ENCODE measurements around the gene SNIP1.
"Not testable (repeated sequence)": the region's sequence is repeated elsewhere in the genome, so short reads cannot be mapped to it uniquely, and the experiment has no call there.

Gene SNIP1

DNA sequence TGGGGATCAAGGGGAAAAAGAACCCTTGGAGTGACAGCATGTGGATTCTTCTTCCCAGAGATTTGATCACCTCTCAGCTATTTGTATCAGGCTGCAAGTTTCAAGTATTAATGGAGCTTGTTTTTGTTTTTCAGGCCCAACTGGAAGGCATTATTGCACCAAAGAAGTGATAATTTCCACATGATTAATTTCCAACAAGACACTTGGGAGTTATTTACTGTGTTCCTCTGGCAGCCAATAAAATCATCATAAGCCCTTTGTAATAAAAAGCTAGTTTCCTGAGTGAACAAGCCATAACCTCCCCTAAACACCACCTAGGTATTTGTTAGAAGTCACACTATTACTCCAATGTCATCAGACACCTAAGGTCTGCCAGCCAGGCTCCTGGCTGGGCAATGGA is 10.8 kb upstream of the SNIP1 start:
- H3K4me3 ChIP-seq (ENCODE audit: low read length) = no peak overlapping the region
- TF ChIP-seq, protein P1, sequence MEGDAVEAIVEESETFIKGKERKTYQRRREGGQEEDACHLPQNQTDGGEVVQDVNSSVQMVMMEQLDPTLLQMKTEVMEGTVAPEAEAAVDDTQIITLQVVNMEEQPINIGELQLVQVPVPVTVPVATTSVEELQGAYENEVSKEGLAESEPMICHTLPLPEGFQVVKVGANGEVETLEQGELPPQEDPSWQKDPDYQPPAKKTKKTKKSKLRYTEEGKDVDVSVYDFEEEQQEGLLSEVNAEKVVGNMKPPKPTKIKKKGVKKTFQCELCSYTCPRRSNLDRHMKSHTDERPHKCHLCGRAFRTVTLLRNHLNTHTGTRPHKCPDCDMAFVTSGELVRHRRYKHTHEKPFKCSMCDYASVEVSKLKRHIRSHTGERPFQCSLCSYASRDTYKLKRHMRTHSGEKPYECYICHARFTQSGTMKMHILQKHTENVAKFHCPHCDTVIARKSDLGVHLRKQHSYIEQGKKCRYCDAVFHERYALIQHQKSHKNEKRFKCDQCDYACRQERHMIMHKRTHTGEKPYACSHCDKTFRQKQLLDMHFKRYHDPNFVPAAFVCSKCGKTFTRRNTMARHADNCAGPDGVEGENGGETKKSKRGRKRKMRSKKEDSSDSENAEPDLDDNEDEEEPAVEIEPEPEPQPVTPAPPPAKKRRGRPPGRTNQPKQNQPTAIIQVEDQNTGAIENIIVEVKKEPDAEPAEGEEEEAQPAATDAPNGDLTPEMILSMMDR (conservative IDR thresholded peaks at IDR 0.05; ENCODE audit: low read depth, low read length) = no peak
- DNase-seq (ENCODE audit: low read depth) = no peak

DNA sequence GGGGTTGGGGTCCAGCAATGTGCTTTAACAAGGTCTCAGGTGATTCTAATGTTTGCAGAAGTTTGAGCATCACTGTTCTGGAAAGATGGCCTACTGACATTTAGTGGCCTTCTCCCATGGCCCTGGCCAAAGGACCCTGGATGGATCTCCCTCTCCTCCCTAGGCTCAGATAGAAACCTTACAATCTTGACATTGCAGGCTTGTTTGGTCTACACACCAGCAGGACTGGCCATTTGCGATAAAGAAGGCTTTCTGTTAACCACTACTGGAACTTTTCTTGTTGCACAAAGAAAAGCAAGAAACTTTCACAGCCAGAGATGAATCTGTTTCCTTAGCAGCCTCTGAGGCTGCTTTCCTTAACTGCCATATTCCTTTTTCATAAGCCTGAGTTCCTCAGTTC is 8.9 kb upstream of the SNIP1 start:
- TF ChIP-seq, protein P1 (conservative IDR thresholded peaks at IDR 0.05; ENCODE audit: low read depth, low read length) = no peak
- H3K4me3 ChIP-seq (ENCODE audit: low read length) = no peak overlapping the region
- DNase-seq (ENCODE audit: low read depth) = no peak

DNA sequence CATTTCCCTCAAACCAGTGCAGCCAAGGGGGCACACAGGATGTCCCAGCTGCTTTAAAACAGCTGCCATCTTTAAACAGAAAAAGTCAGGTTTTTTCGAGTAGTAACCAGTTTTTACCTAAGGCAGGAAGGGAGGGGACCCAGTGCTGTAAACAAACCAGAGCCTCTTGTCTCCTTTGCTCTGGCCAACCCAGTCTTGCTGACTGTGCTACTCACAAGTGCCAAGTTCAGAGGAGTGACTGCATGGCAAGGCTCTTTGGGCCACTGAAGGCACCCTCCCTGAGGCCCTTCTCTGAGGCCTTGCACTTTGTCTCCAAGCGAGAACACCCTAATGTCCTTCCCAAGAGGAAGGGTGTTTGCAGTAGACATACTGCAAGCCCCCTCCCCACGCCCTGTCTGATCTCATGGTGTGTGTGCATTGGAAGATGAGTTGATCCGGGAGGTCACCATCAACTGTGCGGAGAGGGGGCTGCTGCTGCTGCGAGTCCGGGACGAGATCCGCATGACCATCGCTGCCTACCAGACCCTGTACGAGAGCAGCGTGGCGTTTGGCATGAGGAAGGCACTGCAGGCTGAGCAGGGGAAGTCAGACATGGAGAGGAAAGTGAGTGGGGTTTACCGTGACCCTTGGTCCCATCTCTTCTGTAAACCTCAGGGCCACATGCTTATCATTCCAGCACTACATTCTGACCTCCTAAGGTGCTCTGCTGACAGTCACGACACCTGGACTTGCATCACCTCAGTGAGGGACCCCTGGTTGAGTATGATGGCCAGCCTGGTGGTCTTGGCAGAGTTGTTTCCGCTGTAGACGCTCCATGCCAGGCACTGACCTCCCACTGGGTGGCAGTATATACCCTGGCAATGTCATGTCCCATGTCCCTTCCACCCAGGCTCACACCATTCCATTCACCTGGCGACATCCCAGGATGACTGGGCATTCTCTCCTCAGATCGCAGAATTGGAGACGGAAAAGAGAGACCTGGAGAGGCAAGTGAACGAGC is 7.3 kb upstream of the SNIP1 start:
- H3K4me3 ChIP-seq (ENCODE audit: low read length) = no peak overlapping the region
- TF ChIP-seq, protein P1 (conservative IDR thresholded peaks at IDR 0.05; ENCODE audit: low read depth, low read length) = peak; percentile 57
- DNase-seq (ENCODE audit: low read depth) = no peak

DNA sequence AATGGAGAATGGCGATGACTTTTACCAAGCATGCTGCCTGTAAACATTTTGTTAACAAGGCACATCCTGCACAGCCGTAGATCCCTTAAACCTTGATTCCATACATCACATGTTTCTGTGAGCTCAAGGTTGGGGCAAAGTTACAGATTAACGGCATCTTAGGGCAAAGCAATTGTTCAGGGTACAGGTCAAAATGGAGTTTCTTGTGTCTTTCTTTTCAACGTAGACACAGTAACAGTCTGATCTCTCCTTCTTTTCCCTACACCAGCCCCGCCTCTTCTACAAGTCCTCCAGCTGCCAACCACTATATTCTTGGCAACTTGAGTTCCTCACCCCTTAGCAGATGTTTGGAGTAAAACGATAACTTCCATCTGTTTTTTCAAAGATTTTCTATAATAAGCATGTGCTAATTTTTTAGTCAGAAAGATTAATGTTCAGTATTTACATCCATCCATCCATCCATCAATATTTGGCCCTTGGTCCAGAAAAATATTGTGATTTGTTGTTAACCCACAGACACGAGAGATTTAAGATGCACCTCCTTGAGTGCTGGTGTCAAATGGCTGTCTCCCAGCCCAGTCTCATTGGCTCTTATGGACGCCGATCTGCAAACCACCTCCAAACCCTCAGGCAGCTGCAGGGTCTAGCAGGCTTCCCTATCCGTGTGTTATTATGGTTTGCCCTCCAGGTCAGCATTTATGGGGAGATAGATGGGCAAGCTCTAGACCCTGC is 6.5 kb upstream of the SNIP1 start:
- TF ChIP-seq, protein P1 (conservative IDR thresholded peaks at IDR 0.05; ENCODE audit: low read depth, low read length) = no peak
- no peak for DNase-seq (ENCODE audit: low read depth)
- no peak overlapping the region for H3K4me3 ChIP-seq (ENCODE audit: low read length)

DNA sequence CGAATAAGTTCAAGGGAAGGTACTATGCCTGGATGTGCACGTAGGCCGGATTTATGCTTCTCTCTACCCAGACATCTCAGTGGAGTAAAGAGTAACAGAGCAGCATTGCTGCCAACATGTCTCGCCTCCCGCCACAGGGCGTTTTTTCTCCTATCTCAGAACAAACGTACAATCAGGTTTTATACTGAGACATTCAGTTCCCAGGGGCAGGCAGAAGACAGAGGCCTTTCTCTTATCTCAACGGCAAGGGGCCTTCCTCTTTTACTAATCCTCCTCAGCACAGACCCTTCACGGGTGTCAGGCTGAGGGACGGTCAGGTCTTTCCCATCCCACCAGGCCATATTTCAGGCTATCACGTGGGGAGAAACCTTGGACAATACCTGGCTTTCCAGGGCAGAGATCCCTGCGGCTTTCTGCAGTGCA is 5.9 kb upstream of the SNIP1 start:
- not testable (repeated sequence) for DNase-seq (ENCODE audit: low read depth)

DNA sequence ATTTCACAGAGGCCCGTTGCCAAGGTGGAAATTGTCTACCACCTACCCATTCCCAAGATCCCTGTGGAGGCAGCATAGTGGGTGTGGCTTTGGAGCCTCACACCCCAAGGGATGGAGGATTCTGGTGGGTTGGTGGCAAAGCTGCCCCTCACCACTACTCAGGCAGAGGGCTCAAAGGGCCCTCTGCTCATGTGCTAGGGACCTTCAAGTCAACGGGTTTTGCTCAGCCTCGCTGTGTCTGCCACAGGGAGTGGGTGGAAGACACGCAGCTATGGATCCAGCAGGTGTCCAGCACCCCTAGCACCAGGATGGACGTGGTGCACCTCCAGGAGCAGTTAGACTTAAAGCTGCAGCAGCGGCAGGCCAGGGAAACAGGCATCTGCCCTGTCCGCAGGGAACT is 5.0 kb upstream of the SNIP1 start:
- no peak overlapping the region for H3K4me3 ChIP-seq (ENCODE audit: low read length)
- TF ChIP-seq, protein P1 (conservative IDR thresholded peaks at IDR 0.05; ENCODE audit: low read depth, low read length) = no peak
- no peak for DNase-seq (ENCODE audit: low read depth)

More for the DNA sequence above, 5.9 kb upstream of the SNIP1 start:
- not testable (repeated sequence) for H3K4me3 ChIP-seq (ENCODE audit: low read length)

DNA sequence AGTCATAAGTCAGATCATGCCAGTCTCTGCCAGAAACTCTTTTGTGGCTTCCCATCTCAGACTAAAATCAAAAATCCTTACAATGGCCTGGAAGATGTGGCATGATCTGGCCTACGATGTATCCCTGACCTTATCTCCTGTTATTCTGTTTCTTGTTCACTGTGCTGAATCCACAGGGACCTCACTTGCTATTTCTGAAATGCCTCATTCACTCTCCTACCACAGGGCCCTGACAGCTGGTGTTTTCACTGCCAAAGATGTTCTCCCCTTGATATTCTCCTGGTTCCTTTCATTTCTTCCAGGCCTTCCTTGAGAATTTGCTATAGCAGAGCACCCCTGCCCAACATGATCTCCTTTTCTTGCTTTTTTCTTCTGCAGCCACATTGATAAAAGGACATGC is 4.3 kb upstream of the SNIP1 start:
- H3K4me3 ChIP-seq (ENCODE audit: low read length) = no peak overlapping the region
- DNase-seq (ENCODE audit: low read depth) = no peak
- TF ChIP-seq, protein P1 (conservative IDR thresholded peaks at IDR 0.05; ENCODE audit: low read depth, low read length) = no peak

Data from retinal pigment epithelial cell (primary cell).